ENCODE results near the gene CNNM2.

- no peak for TF ChIP-seq CTCF (conservative IDR thresholded peaks at IDR 0.05; ENCODE audit: low read depth, low read length)
- no peak for TF ChIP-seq EZH2 (IDR thresholded peaks at IDR 0.05; ENCODE audit: low read length, unreplicated experiment)
These were observed 41.3 kb downstream of the CNNM2 start for GRCh38 chr10:102959360-102959759.
